ENCODE measurements around the gene ABCA2.

- TF ChIP-seq CTCF (conservative IDR thresholded peaks at IDR 0.05; ENCODE audit: low read length): no peak
- TF ChIP-seq EZH2phosphoT487 (IDR thresholded peaks at IDR 0.05; ENCODE audit: borderline replicate concordance): no peak
Observed at GRCh38 chr9:136983656-136984314, 44.3 kb downstream of the ABCA2 start.
